ENCODE data around the gene FBXO41. TPM values are rescaled to one million over a fixed set of nuclear protein-coding genes. Genes with fewer than 3 reads are reported as not detected.
A peak's percentile ranks its signal among the peaks of the same experiment; 100 is the strongest.

FBXO41 gene
- total and polyA plus RNA-seq, 9 of the 15 experiments (the other 6 are each of a cell fraction or from before 2014, with no cell fraction given) = 0.21 to 8.2 (median 3.5) TPM

DNA sequence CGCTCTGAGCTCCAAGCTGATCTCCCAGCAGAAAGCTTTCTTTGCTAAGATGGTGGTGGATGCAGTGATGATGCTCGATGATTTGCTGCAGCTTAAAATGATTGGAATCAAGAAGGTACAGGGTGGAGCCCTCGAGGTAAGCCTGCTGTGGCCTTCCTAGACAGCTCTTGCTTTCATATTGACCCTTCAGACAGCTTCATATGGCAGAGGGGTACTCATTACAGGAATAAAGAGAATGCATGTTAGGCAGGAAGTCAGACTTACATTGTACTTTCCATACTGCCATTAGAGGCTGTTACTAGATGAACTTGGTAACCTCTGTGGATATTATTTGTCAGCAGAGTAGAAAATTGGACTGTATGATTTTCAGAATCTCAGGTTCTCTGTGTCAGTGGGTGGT lies 39.7 kb downstream of the FBXO41 start (continued):
- no peak for TF ChIP-seq SLC30A9 (CRISPR knock-in tag; IDR thresholded peaks at IDR 0.05)

DNA sequence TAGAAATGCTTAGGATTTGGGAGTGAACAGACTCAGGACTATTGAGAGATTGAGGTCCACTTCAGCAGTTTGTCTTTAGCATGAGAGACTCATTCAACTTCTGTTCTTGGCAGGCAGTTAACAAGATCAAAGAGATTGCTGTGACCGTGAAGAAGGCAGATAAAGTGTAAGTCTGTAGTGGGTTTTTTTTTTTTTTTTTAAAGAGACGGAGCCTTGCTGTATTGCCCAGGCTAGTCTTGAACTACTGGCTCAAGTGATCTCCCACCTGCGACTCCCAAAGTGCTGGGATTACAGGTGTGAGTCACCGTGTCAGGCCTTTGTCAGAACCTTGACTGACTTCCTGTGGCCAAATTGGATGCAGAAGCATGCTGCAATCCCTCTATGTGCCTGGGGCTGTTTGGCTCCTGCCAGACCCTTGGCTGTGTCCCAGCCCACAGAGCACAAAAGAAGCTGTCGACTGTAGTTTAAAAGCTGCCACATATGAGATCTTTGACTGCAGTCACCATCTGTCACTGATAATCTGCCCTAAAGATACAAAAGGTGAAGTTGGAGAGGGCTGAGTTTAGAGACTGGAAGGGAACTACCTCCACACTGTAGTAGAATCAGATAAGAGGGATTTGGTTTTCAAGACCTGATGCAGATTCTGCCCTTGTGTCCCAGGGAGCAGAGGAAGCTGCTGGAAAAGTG lies 40.3 kb downstream of the FBXO41 start:
- Histone ChIP-seq H3K4me3 (no peak overlapping the region), H4K20me1 (replicated peaks; ENCODE audit: control insufficient read depth, insufficient read depth, low read length) (peaks cover 30% of the 10 kb centered on the region), H3K9ac (ENCODE audit: insufficient read depth in 1 of 2, low read depth in 2 of 2, low read length in 2 of 2) (no peak overlapping the region), H3K79me2 (ENCODE audit: control insufficient read depth, insufficient read depth, low read length) (peaks cover 64% of the 10 kb centered on the region), H3K27me3 (ENCODE audit: control insufficient read depth in 2 of 2, insufficient read depth in 2 of 2, low read length in 2 of 2) (no peaks in the 10 kb centered on the region), H3K36me3 (ENCODE audit: control insufficient read depth, insufficient read depth, low read length) (peaks cover 96% of the 10 kb centered on the region), H3K9me3 (replicated peaks; ENCODE audit: control insufficient read depth, insufficient read depth, low read depth, low read length) (no peaks in the 10 kb centered on the region), H3K27ac (ENCODE audit: extremely low read depth, low read depth, low read length) (peak overlapping the region; percentile 26; the same call in 1 of the 3 replicates), H2AFZ (ENCODE audit: low read depth, low read length) (no peak overlapping the region), H3K9me1 (ENCODE audit: control insufficient read depth, insufficient read depth, low read length) (no peaks in the 10 kb centered on the region), H3K4me2 (ENCODE audit: insufficient read depth, low read length) (no peak overlapping the region), H3K4me1 (replicated peaks in 1 of 2; ENCODE audit: control insufficient read depth in 2 of 2, insufficient read depth in 2 of 2, low read length in 2 of 2) (peaks cover 0 to 10% of the 10 kb centered on the region in 2 experiments; a peak in 3 of 5 replicates)
- TF ChIP-seq FOSL1 (tag; conservative IDR thresholded peaks at IDR 0.05) = 0 out of 2 replicates have a peak, but pooled peaks have one; percentile 23
- no peak for TF ChIP-seq ZNF212 (CRISPR knock-in tag; IDR thresholded peaks at IDR 0.05)
- no peak for TF ChIP-seq JUND (IDR thresholded peaks at IDR 0.05; ENCODE audit: borderline replicate concordance, low read depth, low read length)
- TF ChIP-seq JUND (tag; IDR thresholded peaks at IDR 0.05; ENCODE audit: borderline replicate concordance, low read depth, low read length) = peak; percentile 28; the same call in 1 of the 3 replicates
- TF ChIP-seq CXXC5 (CRISPR knock-in tag; IDR thresholded peaks at IDR 0.05) = 0 out of 2 replicates have a peak, but pooled peaks have one; percentile 16
- peak; percentile 41; the same call in 1 of the 2 replicates for TF ChIP-seq ZNF239 (CRISPR knock-in tag; IDR thresholded peaks at IDR 0.05)
- peak; percentile 89 for TF ChIP-seq ZNF384 (IDR thresholded peaks at IDR 0.05; ENCODE audit: low read depth, low read length)
- TF ChIP-seq XRCC3 (IDR thresholded peaks at IDR 0.05) = no peak
- WGBS (ENCODE audit: insufficient coverage, low coverage, missing lambda C conversion rate) = 31% methylated on average over 5 of the region's 5 CpGs
- DNase-seq (ENCODE audit: extremely low read depth in 1 of 4, low spot score in 3 of 4) = peak in 1 of 4 experiments; percentile 20
- ATAC-seq = peak; percentile 40
- ChIA-PET POLR2A (interaction anchor here (0.6 to 4.1 kb wide), 6 partner anchors 8 to 84 kb away, joined by 3 to 24 read pairs (median 5); partner anchors contain the start of genes CCT7 and PRADC1), CTCF (ENCODE audit: low intra/inter-chr PET ratio) (no interaction called here)
- no TSS peak for BruUV-seq (replicated peaks)
- intact Hi-C loops (cut with micrococcal nuclease) = no loop called here
- in situ Hi-C loops (cut with MboI) = no loop called here
- peak; percentile 48 for FAIRE-seq
